HG03103 (cell line): ENCODE results near the gene MAGEE2.
"Not testable (repeated sequence)": the region's sequence is repeated elsewhere in the genome, so short reads cannot be mapped to it uniquely, and the experiment has no call there.

Experiments
- ATAC-seq: cut with Tn5 transposase; IDR thresholded peaks from one replicate; pipeline ENCODE4 v1.9.1; 2021; ENCODE audit warnings: low read depth; ENCODE audit not compliant: unreplicated experiment

MAGEE2 gene

GRCh38 chrX:75784680-75785491 is at the start of gene MAGEE2:
Gene MAGEE2 (minus strand): TSS chrX:75785254. CDS start chrX:75785051, 203 bp downstream.
- ATAC-seq = no peak

- ATAC-seq = no peak
Measured at GRCh38 chrX:75786290-75786689, 1.2 kb upstream of the MAGEE2 start.

GRCh38 chrX:75781611-75782010 is 3.4 kb downstream of the MAGEE2 start:
- ATAC-seq = no peak

- ATAC-seq = not testable (repeated sequence)
Measured at GRCh38 chrX:75768063-75768462, 17.0 kb downstream of the MAGEE2 start.

- ATAC-seq = no peak
Measured at GRCh38 chrX:75748431-75748830, 36.6 kb downstream of the MAGEE2 start.

GRCh38 chrX:75746891-75747639 is 38.0 kb downstream of the MAGEE2 start:
- peak; percentile 76 for ATAC-seq
